ENCODE data around the gene HSPA4L. TPM values are rescaled to one million over a fixed set of nuclear protein-coding genes. Genes with fewer than 3 reads are reported as not detected.

HSPA4L gene
- total RNA-seq (2012; rRNA removed) (2.3 and 3.9 TPM in 2 replicates), polyA plus RNA-seq (2012; rRNA removed) (0.84 and 0.89 TPM in 2 replicates), Bru-seq, nascent RNA (percentile 49 among the genes with signal in this experiment), BruChase-seq, experiment 1, labeled RNA remaining after a 6-hour chase (percentile 48 among the genes with signal in this experiment), BruChase-seq, experiment 2, labeled RNA remaining after a 2-hour chase (percentile 47 among the genes with signal in this experiment)
- polyA plus RNA-seq (2012; cell fraction: cytosol; rRNA removed): 0.17 and 0.40 TPM in 2 replicates
- polyA plus RNA-seq (2012; cell fraction: nucleus; rRNA removed; ENCODE audit: low replicate concordance): 0.33 and 0.65 TPM in 2 replicates
- long read RNA-seq, full-length matches to known transcripts: 2 of 6 reads
- long read RNA-seq, partial matches to known transcripts: 3 of 6 reads
- long read RNA-seq, other reads (novel, unspliced or antisense): 1 of 6 reads

GRCh38 chr4:127782275-127783025 is at the start of gene HSPA4L:
HSPA4L (plus strand) TSS chr4:127782322; CDS start chr4:127782551, 229 bp downstream.
- Histone ChIP-seq H2BK15ac (ENCODE audit: low read depth, low read length) (0 out of 3 replicates have a peak within 1 kb of the TSS, but pooled peaks have one; percentile 15), H3K14ac (replicated peaks; ENCODE audit: low read depth, low read length) (peak within 1 kb of the TSS; percentile 53), H3K18ac (ENCODE audit: low read depth, low read length) (peak within 1 kb of the TSS; percentile 8; the same call in 1 of the 2 replicates), H2AK9ac (replicated peaks; ENCODE audit: low read depth, low read length, poor library complexity) (peak within 1 kb of the TSS; percentile 71), H3K56ac (ENCODE audit: extremely low read depth, insufficient read depth, low read length) (peak within 1 kb of the TSS; percentile 28; the same call in 1 of the 2 replicates), H2AFZ (replicated peaks; ENCODE audit: low read length, poor library complexity) (peak within 1 kb of the TSS; percentile 97), H4K91ac (ENCODE audit: insufficient read depth, low read depth, low read length) (peak within 1 kb of the TSS; percentile 2), H3K4me2 (ENCODE audit: low read depth, low read length) (peak within 1 kb of the TSS; percentile 88), H3K9me1 (ENCODE audit: insufficient read depth, low read length) (0 out of 2 replicates have a peak, but pooled peaks cover 3% of the 10 kb centered on the region), H3K27me3 (ENCODE audit: control insufficient read depth, insufficient read depth, low read length) (no peaks in the 10 kb centered on the region; the same call in 1 of the 2 replicates), H4K20me1 (ENCODE audit: insufficient read depth, low read length) (no peaks in the 10 kb centered on the region), H3K9me3 (ENCODE audit: control insufficient read depth, insufficient read depth, low read length) (no peaks in the 10 kb centered on the region), H2BK20ac (ENCODE audit: low read depth, low read length) (no peak within 1 kb of the TSS), H3K23ac (ENCODE audit: low read depth, low read length) (peak within 1 kb of the TSS; percentile 73), H3K27ac (ENCODE audit: insufficient read depth, low read length) (peak within 1 kb of the TSS; percentile 48), H3K9ac (ENCODE audit: low read depth, low read length) (peak within 1 kb of the TSS; percentile 57), H3K4me1 (ENCODE audit: control insufficient read depth, insufficient read depth, low read length) (no peaks in the 10 kb centered on the region), H4K5ac (ENCODE audit: low read depth, low read length) (no peak within 1 kb of the TSS; the same call in 1 of the 2 replicates), H3K4me3 (ENCODE audit: insufficient read depth, low read depth, low read length) (peak within 1 kb of the TSS; percentile 79), H4K8ac (ENCODE audit: low read depth in 2 of 2, low read length in 2 of 2) (peak within 1 kb of the TSS in 1 of 2 experiments; percentile 81; a peak in 3 of 4 replicates), H2BK120ac (ENCODE audit: low read depth, low read length) (peak within 1 kb of the TSS; percentile 7; the same call in 1 of the 2 replicates), H3K4ac (ENCODE audit: low read depth, low read length) (peak within 1 kb of the TSS; percentile 52), H3K36me3 (ENCODE audit: control insufficient read depth, insufficient read depth, low read length) (no peaks in the 10 kb centered on the region), H3K79me1 (ENCODE audit: low read depth in 1 of 2, low read length in 2 of 2) (no peaks in the 10 kb centered on the region; a peak in 1 of 4 replicates), H2AK5ac (ENCODE audit: low read depth, low read length) (peak within 1 kb of the TSS; percentile 13), H2BK5ac (ENCODE audit: low read depth, low read length, poor library complexity, severe bottlenecking) (no peak within 1 kb of the TSS)
- ChIA-PET CTCF (interaction anchor here (0.6 to 0.8 kb wide), 3 partner anchors 50 to 692 kb away, joined by 3 to 7 read pairs (median 3); no protein-coding TSS in a partner anchor), POLR2A (ENCODE audit: unreplicated experiment) (interaction anchor here (0.6 kb wide), 3 partner anchors 149 to 299 kb away, joined by 3 to 21 read pairs (median 4); partner anchors contain the start of gene LARP1B)
- TF ChIP-seq RCOR1 (IDR thresholded peaks at IDR 0.05; ENCODE audit: insufficient replicate concordance, low read length) (peak; percentile 87), RAD21 (IDR thresholded peaks at IDR 0.05; ENCODE audit: low read length) (peak; percentile 43), POLR2A (IDR thresholded peaks at IDR 0.05; ENCODE audit: low read depth, low read length) (peak; percentile 54), CEBPB (IDR thresholded peaks at IDR 0.05; ENCODE audit: low read depth, low read length) (peak; percentile 59; the same call in 1 of the 2 replicates), RFX5 (IDR thresholded peaks at IDR 0.05; ENCODE audit: low read depth, low read length) (no peak), FOS (IDR thresholded peaks at IDR 0.05; ENCODE audit: low read depth, low read length) (no peak), CTCF (conservative IDR thresholded peaks at IDR 0.05; ENCODE audit: low read depth, low read length) (peak; percentile 47)
- intact Hi-C loops (cut with micrococcal nuclease) (loop anchor here (2.0 to 10.0 kb wide), 3 partner anchors 100 to 278 kb away; partner anchors contain the start of genes ABHD18, LARP1B, MFSD8 and PLK4), dilution Hi-C loops (cut with HindIII; ENCODE audit: low sequenced_read_pairs, unreplicated experiment) (no loop called here), in situ Hi-C loops (cut with MboI; ENCODE audit: low sequenced_read_pairs) (no loop called here)
- no TSS peak for BruUV-seq (replicated peaks)
- 0% methylated on average over 53 of the region's 63 CpGs; no CpG with 5 or more reads in 1 of the 2 experiments for WGBS, 2 experiments (ENCODE audit: extremely low coverage in 2 of 2, insufficient read length in 1 of 2)
- DNase-seq (peak; percentile 45), ATAC-seq (ENCODE audit: low read depth) (peak; percentile 50)
